ENCODE measurements around the gene QPRT.
"Not testable (repeated sequence)": the region's sequence is repeated elsewhere in the genome, so short reads cannot be mapped to it uniquely, and the experiment has no call there.

QPRT gene

GRCh38 chr16:29694384-29695195 lies 15.6 kb downstream of the QPRT start:
- DNase-seq = no peak

- not testable (repeated sequence) for DNase-seq
These were observed 16.7 kb downstream of the QPRT start for GRCh38 chr16:29695675-29696074.

DNA sequence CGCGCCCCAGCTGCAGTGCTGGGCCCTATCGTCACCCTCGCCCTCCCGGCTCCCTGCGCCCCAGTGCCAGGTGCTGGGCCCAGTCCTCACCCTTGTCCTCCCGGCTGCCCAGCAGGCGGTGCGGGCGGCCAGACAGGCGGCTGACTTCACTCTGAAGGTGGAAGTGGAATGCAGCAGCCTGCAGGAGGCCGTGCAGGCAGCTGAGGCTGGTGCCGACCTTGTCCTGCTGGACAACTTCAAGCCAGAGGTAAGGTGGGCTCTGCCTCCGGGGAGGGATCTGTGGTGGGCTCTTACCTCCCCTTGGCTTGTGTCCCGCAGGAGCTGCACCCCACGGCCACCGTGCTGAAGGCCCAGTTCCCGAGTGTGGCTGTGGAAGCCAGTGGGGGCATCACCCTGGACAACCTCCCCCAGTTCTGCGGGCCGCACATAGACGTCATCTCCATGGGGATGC lies 17.9 kb downstream of the QPRT start:
- no peak for DNase-seq

GRCh38 chr16:29697391-29697790 lies 18.4 kb downstream of the QPRT start:
- DNase-seq = no peak

DNA sequence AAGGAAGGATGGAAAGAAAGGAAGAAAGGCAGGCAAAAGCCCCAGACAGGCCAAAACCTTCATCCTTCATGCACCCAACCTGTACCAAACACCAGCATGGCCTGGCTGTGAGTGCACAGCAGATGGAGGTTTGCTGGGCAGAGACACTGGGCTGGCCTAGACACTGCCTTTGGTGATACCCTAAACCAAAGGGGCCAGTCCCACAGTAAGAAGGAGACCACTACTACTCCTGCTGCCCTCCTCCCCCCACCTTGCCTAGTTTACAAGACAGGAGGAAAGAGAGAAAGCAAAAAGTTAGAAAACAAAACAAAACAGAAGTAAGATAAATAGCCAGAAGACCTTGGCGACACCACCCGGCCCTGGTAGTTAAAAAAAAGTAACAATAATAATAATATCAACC lies 19.1 kb downstream of the QPRT start:
- DNase-seq = no peak

DNA sequence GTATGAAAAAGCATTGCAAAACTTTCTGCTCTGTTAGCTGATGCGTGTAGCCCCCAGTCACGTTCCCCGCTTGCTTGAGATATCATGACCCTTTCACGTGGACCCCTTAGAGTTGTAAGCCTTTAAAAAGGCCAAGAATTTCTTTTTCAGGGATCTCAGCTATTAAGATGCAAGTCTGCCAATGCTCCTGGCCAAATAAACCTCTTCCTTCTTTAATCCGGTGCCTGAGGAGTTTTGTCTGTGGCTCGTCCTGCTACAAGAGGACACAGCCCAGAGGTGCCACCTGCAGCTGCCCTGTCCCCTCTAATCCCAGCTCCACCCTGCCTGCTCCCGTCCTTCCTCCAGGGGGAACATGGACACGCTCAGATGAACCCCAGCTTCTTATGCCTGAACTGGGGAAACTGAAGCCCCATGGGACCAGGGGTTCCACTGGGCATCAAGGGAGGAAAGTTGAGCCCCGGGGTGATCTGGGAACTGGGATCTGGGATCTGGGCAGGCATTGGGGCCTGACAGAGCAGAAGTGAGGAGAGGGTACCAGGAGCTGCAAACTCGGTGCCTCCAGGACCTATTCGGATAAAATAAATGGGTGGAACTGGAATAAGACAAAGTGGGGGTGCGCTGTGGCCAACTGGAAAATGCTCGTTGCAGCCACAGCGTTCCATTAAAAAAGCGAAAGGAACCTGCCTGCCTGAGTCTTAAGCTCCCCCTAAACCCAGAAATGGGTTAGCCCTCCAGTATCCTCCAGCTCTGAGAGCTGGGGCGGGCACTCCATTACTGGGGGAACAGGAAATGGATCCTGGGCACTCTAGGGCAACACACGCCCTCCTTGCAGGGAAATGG lies 19.7 kb downstream of the QPRT start:
- DNase-seq = no peak

- DNase-seq = peak; percentile 35
These were observed 20.6 kb downstream of the QPRT start for GRCh38 chr16:29699324-29700219.

- DNase-seq = peak; percentile 71
These were observed 21.4 kb downstream of the QPRT start for GRCh38 chr16:29700253-29700987.

- DNase-seq = no peak
These were observed 22.2 kb downstream of the QPRT start for GRCh38 chr16:29701214-29701555.

DNA sequence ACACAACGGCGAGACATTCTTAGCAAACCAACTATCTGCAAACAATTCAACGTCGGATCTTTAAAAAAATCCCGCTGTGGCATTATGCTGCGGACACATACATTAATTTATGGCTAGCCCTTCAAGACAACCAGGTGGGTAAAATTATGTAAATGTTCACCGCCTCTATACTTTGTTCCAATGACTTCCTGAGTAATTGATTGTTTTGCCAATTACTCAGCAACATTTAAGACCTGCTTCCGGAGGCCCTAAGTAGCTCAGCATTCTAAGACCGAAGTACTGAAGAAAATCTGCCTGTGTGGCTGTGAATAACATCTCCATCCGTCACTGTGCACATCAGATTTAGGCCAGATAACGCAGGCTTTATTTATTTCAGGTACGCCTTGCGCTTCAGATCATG lies 23.3 kb downstream of the QPRT start:
- DNase-seq = no peak

DNA sequence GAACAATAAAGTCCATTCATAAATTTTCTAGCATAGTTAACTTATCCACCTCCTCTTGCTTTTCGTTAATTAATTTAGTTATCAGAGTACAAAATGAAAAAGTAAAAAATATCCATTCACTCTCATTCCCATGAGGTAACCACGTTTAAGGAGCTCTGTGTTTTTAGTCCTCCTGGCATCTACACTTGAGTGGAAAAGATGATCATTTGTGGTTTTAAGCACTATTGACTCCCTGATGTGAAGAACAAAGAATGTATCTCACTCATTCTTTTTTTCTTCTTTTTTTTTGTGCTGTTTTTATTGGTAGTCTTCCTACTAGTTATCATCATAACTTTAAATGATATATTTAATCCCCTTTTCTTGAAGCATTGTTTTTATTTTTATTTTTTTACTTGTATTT lies 26.1 kb downstream of the QPRT start:
- DNase-seq = no peak

GRCh38 chr16:29707160-29707559 lies 28.2 kb downstream of the QPRT start:
- DNase-seq = not testable (repeated sequence)

DNA sequence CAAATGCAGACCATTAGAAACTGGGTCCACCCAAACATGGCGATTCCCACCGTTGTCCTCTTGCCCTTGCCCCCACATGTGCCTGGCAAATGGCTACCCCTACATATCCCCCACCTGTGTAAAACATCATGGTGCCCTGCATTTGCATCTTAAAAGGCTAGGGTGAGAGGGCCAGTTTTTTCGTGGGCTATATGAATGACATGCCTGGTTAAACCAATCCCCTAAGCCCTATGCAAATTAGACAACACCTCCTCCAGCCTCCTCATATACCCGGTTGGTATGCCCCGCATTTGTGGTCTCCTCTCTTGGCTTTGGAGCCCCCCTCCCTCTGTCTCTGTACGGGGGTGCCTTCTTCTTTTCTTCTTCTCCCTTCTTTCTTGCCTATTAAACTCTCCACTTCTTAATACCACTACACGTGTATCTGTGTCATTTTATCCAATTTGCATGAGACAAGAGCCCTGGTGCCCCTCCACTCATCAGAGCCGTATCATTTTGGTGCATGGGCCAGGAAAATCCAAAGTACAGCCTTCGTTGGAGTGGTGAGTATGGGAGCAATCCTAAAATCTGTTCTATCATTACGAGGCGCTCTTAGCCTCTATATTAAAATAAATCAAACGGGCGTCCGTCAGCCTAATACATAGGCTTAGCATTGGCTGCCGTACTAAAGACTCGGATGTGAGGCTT lies 30.1 kb downstream of the QPRT start:
- no peak for DNase-seq

GRCh38 chr16:29709657-29710056 lies 30.7 kb downstream of the QPRT start:
- not testable (repeated sequence) for DNase-seq

DNA sequence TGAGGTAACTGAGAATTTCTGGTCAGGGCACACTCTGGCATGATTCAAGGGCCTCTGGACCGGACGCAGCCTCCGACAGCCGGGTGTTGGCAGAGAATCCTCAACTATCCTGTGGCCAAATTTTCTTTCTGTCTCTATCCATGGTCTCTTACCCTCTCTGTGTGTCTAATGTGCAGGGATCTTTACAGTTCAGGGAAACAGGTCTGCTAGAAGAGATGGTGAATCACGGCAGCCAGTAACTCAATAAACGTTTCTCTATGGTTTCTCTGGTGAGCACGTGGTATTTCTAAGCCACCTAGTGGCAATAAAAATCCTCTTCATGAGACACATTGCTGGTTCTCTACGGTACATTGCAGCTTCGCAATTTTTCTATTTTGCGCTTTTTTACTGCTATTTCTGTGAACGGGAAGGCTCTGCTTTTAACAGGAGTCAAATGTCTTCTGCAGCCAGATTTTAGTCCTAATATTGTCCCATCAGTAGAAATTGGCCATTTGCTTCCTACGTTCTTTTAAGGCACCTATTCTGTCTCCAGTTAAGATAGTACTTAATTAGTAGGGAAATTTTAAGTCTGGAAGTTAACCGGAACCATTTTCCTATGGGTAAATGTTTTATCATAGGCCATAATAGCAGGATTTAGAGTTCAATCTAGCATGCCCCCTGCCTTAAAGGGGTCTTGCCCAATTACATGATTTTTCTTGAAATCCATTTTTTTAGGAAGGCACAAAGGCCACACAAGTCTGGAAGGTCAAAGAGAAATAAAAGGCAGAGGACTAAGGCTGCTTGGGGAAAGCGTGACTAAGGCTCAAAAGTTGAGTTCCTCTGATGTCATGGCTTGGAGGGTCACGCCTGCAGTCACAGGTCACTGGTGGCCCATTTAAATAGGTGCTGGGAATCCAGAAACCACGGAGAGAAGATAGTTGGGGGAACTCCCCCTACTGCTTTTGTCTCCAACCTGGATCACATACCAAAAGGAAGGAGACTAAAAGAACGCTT lies 31.5 kb downstream of the QPRT start:
- DNase-seq = peak; percentile 74

DNA sequence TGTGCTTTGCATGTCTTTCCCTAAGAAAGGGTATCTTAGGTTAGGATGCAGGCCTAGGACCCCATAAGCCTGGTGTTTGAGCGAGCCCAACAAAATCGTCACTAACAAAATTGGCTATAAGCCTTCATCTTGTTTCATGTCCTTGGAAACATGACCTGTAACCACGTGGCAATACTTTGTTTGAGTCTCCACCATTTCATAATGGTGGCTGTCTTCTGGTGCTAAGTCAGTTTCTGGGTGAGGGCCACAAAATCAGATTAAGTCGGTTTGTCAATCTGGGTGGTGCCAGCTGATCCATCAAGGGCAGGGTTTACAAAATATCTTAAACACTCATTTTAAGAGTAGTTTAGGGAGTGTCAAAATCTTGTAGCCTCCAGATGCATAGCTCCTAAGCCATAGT lies 33.8 kb downstream of the QPRT start:
- no peak for DNase-seq

GRCh38 chr16:29714396-29714795 lies 35.4 kb downstream of the QPRT start:
- no peak for DNase-seq

GRCh38 chr16:29714972-29715371 lies 36.0 kb downstream of the QPRT start:
- no peak for DNase-seq

GRCh38 chr16:29717113-29717512 lies 38.1 kb downstream of the QPRT start:
- no peak for DNase-seq

GRCh38 chr16:29719063-29719462 lies 40.1 kb downstream of the QPRT start:
- no peak for DNase-seq

Data from inflammatory macrophage treated with lipopolysaccharide for 4 hours (primary cell).